GM20431 (cell line): Measurements from ENCODE around the gene MPPED2.

ENCODE experiments used
- in situ Hi-C: fragments of 300-500 bp; cut with MseI, MboI; formaldehyde crosslinking; loops from one replicate; pipeline ENCODE4 v1.15.0; 2020; ENCODE audit warnings: low sequenced_read_pairs; ENCODE audit not compliant: unreplicated experiment

The MPPED2 gene

GRCh38 chr11:30426781-30427180 is 159.4 kb downstream of the MPPED2 start:
- in situ Hi-C loops = no loop called here

DNA sequence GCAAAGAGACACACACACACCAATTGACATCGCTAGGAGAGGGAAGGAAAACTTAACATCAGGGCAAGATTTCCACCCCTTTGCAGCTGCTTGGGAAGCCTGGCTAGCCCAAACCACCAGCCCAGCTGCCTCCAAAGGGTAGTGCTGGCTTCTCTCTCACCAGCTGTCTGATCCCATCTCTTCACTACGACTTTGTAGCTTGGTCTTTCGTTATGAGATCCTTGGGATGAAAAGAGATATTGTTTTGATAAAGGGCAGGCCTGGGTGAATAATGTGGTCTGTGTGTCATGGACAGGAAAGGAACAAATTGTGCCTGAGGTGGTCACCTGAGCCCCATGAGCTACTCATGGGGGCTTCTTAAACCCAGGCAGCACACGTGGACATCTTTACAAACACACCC is 161.3 kb downstream of the MPPED2 start:
- in situ Hi-C loops = no loop called here

DNA sequence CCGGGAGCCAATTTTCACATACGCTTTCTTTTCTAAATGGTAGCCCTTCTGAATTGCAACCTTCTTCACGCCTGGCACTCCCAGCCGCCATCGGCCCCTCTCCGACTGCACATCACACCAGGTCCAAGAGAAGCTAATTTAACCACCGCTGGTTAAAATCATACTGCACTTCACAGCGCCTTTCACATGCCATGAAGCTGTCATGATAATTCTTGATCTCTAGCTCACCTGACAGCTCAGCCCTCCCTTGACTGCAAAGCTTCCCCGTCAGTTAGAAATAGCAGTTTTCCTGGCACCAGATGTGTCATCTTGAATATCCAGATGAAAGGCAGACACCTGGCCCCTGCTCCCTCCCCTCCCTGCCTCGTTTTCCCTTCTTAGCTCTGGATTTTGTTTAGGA is 161.8 kb downstream of the MPPED2 start:
- in situ Hi-C loops = no loop called here

GRCh38 chr11:30423886-30424285 is 162.3 kb downstream of the MPPED2 start:
- in situ Hi-C loops = no loop called here

DNA sequence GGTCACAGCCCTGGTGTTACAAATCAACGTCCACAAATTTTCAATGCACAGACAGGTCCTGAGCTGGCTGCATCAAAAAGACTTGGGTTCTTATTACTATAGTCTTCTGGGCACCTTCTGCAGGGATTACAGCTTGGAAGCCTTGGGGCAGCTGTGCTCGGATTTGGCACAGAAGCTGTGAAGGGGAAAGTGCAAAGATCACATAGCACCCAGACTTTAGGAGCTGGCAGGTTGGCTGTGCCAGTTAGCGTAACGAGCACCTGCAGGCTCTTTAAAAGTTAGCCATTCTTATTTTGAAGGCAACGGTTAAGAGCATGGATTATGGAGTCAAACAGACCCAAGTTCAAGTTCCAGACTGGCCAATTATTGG is 162.9 kb downstream of the MPPED2 start:
- in situ Hi-C loops = no loop called here

- in situ Hi-C loops = no loop called here
Measured at GRCh38 chr11:30422447-30423278, 163.5 kb downstream of the MPPED2 start.

DNA sequence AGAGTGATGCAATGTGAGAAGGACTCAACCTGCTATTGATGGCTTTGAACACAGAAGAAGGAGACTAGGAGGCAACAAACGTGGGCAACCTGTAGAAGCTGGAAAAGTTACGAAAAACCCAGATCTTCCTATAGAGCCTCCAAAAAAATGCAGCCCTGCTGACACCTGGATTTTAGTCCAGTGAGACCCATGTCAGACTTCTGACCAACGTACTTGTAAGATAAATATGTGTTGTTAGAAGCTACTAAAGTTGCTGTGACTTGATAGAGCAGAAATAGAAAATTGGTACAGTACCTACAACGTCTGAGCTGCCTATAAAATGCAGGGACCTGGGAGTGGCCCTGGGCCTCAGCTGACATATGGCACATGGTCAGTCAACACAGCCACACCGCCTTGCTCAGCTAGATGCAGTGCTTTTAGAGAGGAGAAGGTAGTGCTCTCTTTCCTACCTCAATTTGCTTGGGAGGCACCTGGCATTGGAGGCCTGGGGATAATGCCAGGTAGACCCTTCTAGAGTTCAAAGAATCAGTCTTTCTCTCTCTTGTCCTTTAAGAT is 165.8 kb downstream of the MPPED2 start:
- in situ Hi-C loops = no loop called here

DNA sequence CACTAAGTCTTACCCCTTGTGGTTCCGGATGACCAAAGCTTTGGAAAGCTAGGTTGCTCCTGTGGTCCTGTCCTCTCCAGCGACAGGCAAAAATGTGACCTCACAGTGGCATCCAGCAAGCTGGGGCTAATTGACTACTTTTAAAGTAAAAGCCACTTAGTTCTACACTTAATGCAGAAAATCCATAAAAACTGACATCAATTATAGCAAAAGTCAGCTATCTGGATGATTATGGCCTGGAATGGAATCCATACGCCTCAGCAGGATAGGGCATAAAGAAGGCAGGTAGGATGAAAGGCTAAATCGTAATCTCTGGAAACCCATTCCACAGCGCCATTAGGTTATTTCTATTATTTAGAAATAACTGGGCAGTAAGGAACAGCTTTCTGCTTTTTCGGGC is 171.3 kb downstream of the MPPED2 start:
- in situ Hi-C loops = no loop called here

DNA sequence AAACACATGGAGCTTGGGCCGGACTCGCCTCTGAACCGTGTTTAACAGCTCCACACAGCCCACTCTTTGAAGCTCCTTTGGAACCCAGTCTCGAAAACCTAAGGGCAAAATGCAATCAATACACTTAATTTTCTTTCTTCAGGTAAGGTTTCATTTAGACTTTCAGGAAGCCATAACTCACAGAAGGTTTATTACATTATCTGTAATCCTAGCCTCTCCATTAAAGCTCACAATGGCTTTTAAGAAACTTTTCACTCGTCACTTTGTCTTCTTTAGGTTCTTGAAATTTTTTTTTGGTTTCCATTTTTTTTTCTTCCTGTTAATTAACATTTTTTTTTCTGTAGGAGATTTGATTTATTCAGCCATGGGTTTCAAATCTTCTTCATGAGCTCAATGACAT is 171.9 kb downstream of the MPPED2 start:
- in situ Hi-C loops = no loop called here

DNA sequence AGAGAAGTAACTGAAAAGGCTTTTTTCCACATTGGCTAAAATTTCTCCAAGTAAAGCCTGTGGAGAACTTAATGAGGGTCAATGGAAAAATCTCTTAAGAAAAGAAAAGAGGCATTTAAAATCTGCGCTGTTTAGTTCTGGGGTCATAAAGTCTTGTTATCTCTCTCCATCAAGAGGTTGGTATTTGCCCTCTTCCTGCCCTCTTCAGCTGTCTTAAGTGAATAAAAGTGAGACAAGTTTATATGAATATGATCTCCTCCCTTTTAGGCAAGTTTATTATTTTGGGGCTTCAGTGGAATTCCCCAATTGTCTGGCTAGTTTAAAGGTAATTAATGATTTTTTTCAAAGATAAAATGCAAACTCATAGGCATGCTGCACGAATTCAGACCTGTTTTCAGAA is 173.6 kb downstream of the MPPED2 start:
- in situ Hi-C loops = no loop called here

DNA sequence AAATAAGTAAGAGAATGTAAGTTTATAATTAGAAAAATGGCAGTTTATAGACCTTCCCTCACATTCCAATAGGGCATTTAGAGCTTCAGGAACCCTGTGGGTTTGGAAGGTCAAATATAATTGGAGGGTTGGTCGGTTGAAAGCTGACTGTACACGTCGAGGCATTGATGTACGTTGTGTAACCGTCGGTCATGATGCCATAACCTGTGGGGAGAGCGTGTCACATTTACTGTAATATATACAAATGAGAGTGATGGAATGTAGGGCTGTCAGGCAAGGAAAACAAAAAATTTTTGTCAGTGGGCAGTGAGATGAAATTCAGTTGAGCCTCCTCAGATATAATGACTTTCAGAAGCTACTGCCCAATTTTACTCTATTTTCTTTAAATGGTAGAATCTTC is 174.8 kb downstream of the MPPED2 start:
- in situ Hi-C loops = no loop called here

DNA sequence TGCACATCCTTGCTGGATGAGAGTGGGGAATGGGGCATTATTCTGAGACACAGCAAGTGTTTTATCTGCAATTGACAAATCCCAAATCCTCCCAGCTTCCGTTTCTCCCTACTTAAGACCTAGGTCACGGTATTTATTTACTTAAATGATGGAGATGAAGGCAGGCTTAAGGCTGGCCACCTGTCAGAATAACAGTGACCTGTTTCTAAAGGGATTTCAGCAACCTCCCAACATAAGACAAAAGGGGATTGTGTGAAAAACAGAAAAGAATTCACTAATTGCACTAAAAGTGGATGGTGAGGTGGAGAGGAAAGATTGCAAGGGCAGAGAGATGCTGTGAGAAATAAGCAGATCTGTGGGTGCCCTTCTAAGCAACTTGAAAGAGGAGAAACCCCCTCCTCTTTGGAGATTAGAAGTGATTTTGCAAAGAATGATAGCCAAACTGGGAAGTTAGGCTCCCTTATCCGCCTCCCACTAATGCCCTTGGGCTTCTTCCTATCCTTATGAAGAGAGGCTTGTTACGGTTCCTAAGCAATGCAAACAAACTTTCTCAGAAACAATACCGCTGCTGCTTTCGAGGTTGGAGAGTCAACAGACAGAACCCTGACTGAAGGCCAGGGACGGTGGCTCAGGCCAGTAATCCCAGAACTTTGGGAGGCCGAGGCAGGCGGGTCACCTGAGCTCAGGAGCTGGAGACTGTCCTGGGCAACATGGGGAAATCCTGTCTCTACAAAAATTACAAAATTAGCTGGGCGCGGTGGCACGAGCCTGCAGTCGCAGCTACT is 179.0 kb downstream of the MPPED2 start:
- in situ Hi-C loops = no loop called here

DNA sequence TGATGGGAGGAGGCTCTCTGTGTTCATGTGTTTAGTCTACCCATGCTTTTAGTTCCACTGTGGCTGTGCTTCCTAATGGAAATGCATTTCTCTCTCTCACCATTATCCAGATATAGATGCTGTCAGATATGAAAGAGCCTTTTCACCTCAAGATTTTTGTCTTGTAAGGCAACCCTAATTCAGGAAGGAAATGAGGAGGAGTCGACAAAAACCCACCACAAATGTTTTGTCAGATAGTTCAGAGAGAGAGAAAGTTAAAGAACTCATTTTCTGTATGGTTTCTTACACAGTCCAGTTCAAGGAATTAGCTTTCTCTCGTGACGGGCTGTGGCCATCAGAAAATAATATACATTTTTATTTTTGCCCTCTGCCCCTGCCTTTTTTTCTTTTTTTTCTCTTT is 180.8 kb downstream of the MPPED2 start:
- in situ Hi-C loops = no loop called here

DNA sequence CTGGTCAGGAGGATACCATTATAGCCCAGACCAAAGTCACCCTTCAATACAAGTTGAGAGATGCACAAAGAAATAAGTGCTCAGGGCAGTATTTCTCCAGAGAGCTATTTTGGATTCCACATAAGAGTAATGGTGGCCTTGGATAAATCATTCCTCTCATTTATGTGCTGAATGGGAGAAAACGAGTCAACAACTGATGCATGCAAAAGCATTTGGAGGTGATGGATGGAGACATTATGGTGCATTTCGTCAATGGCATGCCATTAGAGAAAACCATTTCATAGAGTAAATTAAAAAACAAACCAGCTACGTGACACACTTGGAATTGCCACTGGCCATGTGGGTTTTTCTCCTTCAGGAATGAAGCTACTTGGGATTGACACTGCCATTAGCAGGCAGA is 182.0 kb downstream of the MPPED2 start:
- in situ Hi-C loops = no loop called here

GRCh38 chr11:30395751-30396150 is 190.4 kb downstream of the MPPED2 start:
- in situ Hi-C loops = no loop called here

- in situ Hi-C loops = no loop called here
Measured at GRCh38 chr11:30393012-30393411, 193.1 kb downstream of the MPPED2 start.

- in situ Hi-C loops = no loop called here
Measured at GRCh38 chr11:30392221-30392784, 193.8 kb downstream of the MPPED2 start.

- in situ Hi-C loops = no loop called here
Measured at GRCh38 chr11:30388957-30389356, 197.2 kb downstream of the MPPED2 start.

GRCh38 chr11:30387891-30388861 is 198.0 kb downstream of the MPPED2 start:
- in situ Hi-C loops = no loop called here

- in situ Hi-C loops = no loop called here
Measured at GRCh38 chr11:30381879-30382278, 204.3 kb downstream of the MPPED2 start.
